Heart left ventricle (tissue), 16 donors: ENCODE results near the gene RBM47. TPM values are rescaled to one million over a fixed set of nuclear protein-coding genes. Genes with fewer than 3 reads are reported as not detected.
A peak's percentile ranks its signal among the peaks of the same experiment; 100 is the strongest.

Experiments used
- ATAC-seq, 4 donors: fragments of 200-7000 bp; cut with Tn5 transposase; one replicate each; pipeline ENCODE4 v1.9.1; 2020 to 2022; ENCODE audit warnings: moderate library complexity in 4 of 4, mild to moderate bottlenecking in 3 of 4, moderate number of reproducible peaks in 1 of 4
- DNase-seq, 5 donors: peaks; one replicate each; pipeline ENCODE4 v3.0.0-alpha.2; 2020
- H3K27ac ChIP-seq, 12 donors: fragments of 200-600 bp; sonication (generic) in 4 of 12; one replicate each; pipeline versions ENCODE4 v1.5.0 to v1.8.0; 2016 to 2022; ENCODE audit warnings: mild to moderate bottlenecking in 2 of 12
- H3K27me3 ChIP-seq, 9 donors: fragments of 200-600 bp; sonication (generic) in 2 of 9; one replicate each; pipeline versions ENCODE4 v1.5.1 to v1.8.0; 2016 to 2022; ENCODE audit warnings: mild to moderate bottlenecking in 3 of 9
- H3K36me3 ChIP-seq, 9 donors: fragments of 200-600 bp; sonication (generic) in 2 of 9; one replicate each; pipeline versions ENCODE4 v1.5.0 to v1.8.0; 2018 to 2022; ENCODE audit warnings: mild to moderate bottlenecking in 2 of 9
- H3K4me1 ChIP-seq, 12 donors: fragments of 200-600 bp; sonication (generic) in 4 of 12; one replicate each; pipeline versions ENCODE4 v1.5.0 to v1.8.0; 2016 to 2022; ENCODE audit warnings: mild to moderate bottlenecking in 3 of 12
- H3K4me3 ChIP-seq, 12 donors: fragments of 200-600 bp; sonication (generic) in 4 of 12; one replicate each; pipeline versions ENCODE4 v1.5.0 to v1.8.0; 2017 to 2022; ENCODE audit warnings: mild to moderate bottlenecking in 9 of 12, moderate library complexity in 4 of 12
- H3K9me3 ChIP-seq, 12 donors: fragments of 200-600 bp; sonication (generic) in 4 of 12; one replicate each; pipeline versions ENCODE4 v1.5.0 to v1.8.0; 2016 to 2022; ENCODE audit warnings: mild to moderate bottlenecking in 1 of 12
- POLR2A ChIP-seq, 2 donors: fragments of 450-650 bp; IDR thresholded peaks; one replicate each; pipeline ENCODE4 v1.6.1; 2017; ENCODE audit warnings: antibody characterized with exemption in 2 of 2, mild to moderate bottlenecking in 2 of 2, moderate library complexity in 2 of 2
- WGBS, 4 donors: extraction: QIAGEN DNeasy Blood & Tissue Kit in 2 of 4; methylation state at CpG; one replicate each; pipeline versions ENCODE4 v1.1.5 to v1.1.7; 2013 to 2018; 5-methylcytosine and 5-hydroxymethylcytosine counted together
- intact Hi-C, 10 donors: fragments of 100-400 bp; cut with DNase I; formaldehyde crosslinking; loops; one replicate each; pipeline versions ENCODE4 v1.11.1 to v1.14.2; 2022
- polyA plus RNA-seq, 2 donors: library from polyadenylated mRNA; stranded (reverse); fragments of 200-250 nt; gene quantifications; one replicate each; pipeline ENCODE4 v1.2.3, GENCODE V29; 2013
- total RNA-seq, 9 donors: library from RNA; depleted of rRNA in 2 of 9; stranded (reverse); fragments of >200 nt in 2 of 9; fragmentation: NEBNext Ultra II Directional in 3 of 9; extraction: Animal tissue kit (Norgen Biotek cat#: 25700) in 3 of 9; gene quantifications; one replicate each; pipeline versions ENCODE4 v1.1.0 to v1.2.4, GENCODE V29; 2016 to 2023
- TF ChIP-seq, protein P1 (sequence below), 12 donors: fragments of 200-600 bp; sonication (generic) in 4 of 12; IDR thresholded peaks; one replicate each; pipeline versions ENCODE4 v1.5.0 to v1.8.0; 2018 to 2022; ENCODE audit warnings: antibody characterized with exemption in 12 of 12, mild to moderate bottlenecking in 5 of 12
- donor health status: ischemic (EF 13 %, LVEDD 7.1; RV severe dilation, severe dysfunction).
- donor health status: healthy with polysubstance abuse.
- donor health status: DM: no; HTN: yes; CAD: no.
- donor health status: DM: no; HTN: no; CAD: no.
- donor health status: ischemic (EF 25% LVEDD 6.9; RV normal size, moderate dysfunction).
- donor health status: ischemic (EF 25% LVEDD 5.7; RV mildly dilated, moderate dysfunction).
- donor health status: healthy.
- donor health status: DM: yes; HTN: yes; CAD: no.
- donor health status: ischemic (EF 35%, LVEDD 5.7; RV mildly dilated, moderate dysfunction).
- donor health status: nonischemic (EF 11% LVEDD 7.7; RV severe dilation, severe dysfunction).
- donor health status: DM: yes; HTN: yes; CAD: no.
- donor health status: PGD.
- donor health status: ischemic (EF 29% LVEDD 5.4; RV normal size, mild dysfunction).
- donor health status: nonischemic (EF 23%, LVEDD 6.1; RV moderate dilation, normal function).

Gene RBM47
- total and polyA plus RNA-seq, 11 donors: 0.50 to 29.9 (median 3.5) TPM

DNA sequence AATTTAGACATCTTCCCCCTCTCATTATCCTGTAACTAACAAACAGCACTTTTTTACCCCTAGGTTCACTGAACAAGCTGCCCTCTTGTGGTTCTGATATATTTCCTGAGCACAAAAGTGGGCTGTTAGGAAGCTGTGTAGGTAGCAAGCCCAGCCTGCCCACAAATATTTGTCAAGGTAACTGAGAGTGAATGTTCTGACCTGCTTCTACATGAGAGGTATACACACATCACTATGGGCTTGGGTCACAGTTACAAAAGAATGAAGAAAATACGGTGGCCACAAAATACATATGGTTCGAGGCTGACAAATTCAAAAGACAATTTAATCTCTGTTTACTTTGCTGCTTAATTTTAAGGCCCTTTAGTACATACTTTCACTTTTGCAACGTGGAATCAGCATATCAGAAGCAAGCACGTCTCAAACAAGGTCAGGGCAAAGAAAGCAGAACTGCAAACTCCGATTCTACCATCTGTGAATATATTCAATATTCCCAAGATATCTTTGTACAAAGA is 78.7 kb downstream of the RBM47 start:
- DNase-seq (no peak), ATAC-seq (peak in 1 of 4 donors; percentile 36)
- H3K4me1 ChIP-seq: peaks cover 0 to 66% (median 0%) of the 10 kb centered on the region in 12 donors
- no peaks in the 10 kb centered on the region for H3K9me3 ChIP-seq
- no peaks in the 10 kb centered on the region for H3K27me3 ChIP-seq
- peaks cover 0 to 4% (median 0%) of the 10 kb centered on the region in 9 donors for H3K36me3 ChIP-seq
- intact Hi-C loops: no loop called here
- WGBS, 4 donors: 30 to 38% (median 35%) methylated on average over 5 of the region's 5 CpGs
- TF ChIP-seq POLR2A (IDR thresholded peaks at IDR 0.05): no peak
- TF ChIP-seq, protein P1, sequence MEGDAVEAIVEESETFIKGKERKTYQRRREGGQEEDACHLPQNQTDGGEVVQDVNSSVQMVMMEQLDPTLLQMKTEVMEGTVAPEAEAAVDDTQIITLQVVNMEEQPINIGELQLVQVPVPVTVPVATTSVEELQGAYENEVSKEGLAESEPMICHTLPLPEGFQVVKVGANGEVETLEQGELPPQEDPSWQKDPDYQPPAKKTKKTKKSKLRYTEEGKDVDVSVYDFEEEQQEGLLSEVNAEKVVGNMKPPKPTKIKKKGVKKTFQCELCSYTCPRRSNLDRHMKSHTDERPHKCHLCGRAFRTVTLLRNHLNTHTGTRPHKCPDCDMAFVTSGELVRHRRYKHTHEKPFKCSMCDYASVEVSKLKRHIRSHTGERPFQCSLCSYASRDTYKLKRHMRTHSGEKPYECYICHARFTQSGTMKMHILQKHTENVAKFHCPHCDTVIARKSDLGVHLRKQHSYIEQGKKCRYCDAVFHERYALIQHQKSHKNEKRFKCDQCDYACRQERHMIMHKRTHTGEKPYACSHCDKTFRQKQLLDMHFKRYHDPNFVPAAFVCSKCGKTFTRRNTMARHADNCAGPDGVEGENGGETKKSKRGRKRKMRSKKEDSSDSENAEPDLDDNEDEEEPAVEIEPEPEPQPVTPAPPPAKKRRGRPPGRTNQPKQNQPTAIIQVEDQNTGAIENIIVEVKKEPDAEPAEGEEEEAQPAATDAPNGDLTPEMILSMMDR (IDR thresholded peaks at IDR 0.05): peak in 6 of 12 donors; percentile 7 to 35 (median 23)
- H3K4me3 ChIP-seq: peak overlapping the region in 9 of 12 donors; percentile 1 to 51 (median 32)
- H3K27ac ChIP-seq: peak overlapping the region in 8 of 12 donors; percentile 25 to 87 (median 36)

DNA sequence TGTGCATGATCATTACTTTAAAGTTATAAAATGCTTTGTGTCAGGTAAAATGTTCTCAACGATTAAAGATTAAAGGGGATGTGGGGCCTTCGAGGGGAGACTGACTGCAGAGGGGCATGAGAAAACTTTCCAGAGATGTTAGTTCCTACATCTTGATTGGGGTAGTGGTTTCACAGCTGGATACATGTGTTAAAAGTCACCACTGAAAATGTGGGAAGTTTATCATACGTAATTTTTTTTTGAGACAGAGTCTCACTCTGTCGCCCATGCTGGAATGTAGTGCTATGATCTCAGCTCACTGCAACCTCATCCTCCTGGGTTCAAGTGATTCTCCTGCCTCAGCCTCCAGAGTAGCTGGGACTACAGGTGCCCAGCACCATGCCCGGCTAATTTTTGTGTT is 79.5 kb downstream of the RBM47 start:
- Histone ChIP-seq H3K4me1 (peaks cover 0 to 59% (median 0%) of the 10 kb centered on the region in 12 donors), H3K36me3 (peaks cover 0 to 4% (median 0%) of the 10 kb centered on the region in 9 donors), H3K27ac (peak overlapping the region in 2 of 12 donors; percentile 27 to 87), H3K27me3 (no peaks in the 10 kb centered on the region), H3K9me3 (no peaks in the 10 kb centered on the region), H3K4me3 (no peak overlapping the region)
- no peak for TF ChIP-seq POLR2A (IDR thresholded peaks at IDR 0.05)
- TF ChIP-seq, protein P1 (IDR thresholded peaks at IDR 0.05): no peak
- intact Hi-C loops: no loop called here
- 76 to 88% (median 83%) methylated on average over 5 of the region's 5 CpGs for WGBS, 4 donors
- no peak for ATAC-seq
- no peak for DNase-seq

DNA sequence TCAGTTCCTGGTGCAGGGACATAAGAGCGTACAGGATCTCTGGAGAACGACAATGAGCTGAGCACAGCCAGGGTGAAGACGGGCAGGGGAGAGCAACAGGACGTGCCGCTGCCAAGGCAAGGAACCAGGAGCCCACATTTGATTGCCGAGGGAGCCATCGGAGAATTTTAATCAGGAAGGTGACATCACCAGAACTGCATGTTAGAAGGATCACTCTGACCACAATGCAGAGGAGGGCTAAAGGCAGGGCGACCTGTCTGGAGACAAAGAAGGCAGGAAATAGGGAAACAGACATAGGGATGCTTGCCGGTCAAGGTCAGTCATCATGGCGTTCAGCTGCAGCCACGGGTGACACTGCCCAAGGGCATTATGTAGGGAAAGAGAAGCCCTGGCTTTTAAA is 81.4 kb downstream of the RBM47 start:
- TF ChIP-seq POLR2A (IDR thresholded peaks at IDR 0.05): no peak
- 53 to 66% (median 60%) methylated on average over 11 of the region's 11 CpGs for WGBS, 4 donors
- Histone ChIP-seq H3K4me1 (peaks cover 0 to 44% (median 0%) of the 10 kb centered on the region in 12 donors), H3K36me3 (peaks cover 0 to 4% (median 0%) of the 10 kb centered on the region in 9 donors), H3K9me3 (no peaks in the 10 kb centered on the region), H3K4me3 (no peak overlapping the region), H3K27ac (no peak overlapping the region), H3K27me3 (no peaks in the 10 kb centered on the region)
- intact Hi-C loops: no loop called here
- no peak for ATAC-seq
- DNase-seq: no peak

DNA sequence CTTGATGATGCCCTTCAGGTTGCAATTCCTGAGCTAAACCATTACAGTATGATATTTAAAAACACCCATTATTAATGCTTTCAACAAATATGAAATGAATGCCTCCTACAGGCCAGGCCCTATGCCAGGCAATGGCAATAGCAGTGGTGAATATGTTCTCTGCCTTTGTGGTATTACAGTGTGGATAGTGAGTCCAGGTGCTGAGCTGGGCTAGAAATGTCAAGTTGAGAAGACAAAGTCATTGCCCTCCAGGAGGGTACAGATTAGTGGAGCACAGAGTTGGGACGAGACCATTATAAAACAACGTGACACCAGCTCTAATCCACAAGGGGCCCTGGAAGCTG is 81.9 kb downstream of the RBM47 start:
- no peak overlapping the region for H3K27ac ChIP-seq
- H3K36me3 ChIP-seq: peaks cover 0 to 4% (median 0%) of the 10 kb centered on the region in 9 donors
- H3K4me1 ChIP-seq: peaks cover 0 to 40% (median 0%) of the 10 kb centered on the region in 12 donors
- no peak for ATAC-seq
- TF ChIP-seq, protein P1 (IDR thresholded peaks at IDR 0.05): no peak
- TF ChIP-seq POLR2A (IDR thresholded peaks at IDR 0.05): no peak
- no peaks in the 10 kb centered on the region for H3K9me3 ChIP-seq
- 69 to 87% (median 84%) methylated on average over 2 of the region's 2 CpGs for WGBS, 4 donors
- intact Hi-C loops: no loop called here
- no peaks in the 10 kb centered on the region for H3K27me3 ChIP-seq
- DNase-seq: no peak
- H3K4me3 ChIP-seq: no peak overlapping the region
